ENCODE measurements around the gene NELL2. TPM values are rescaled to one million over a fixed set of nuclear protein-coding genes. Genes with fewer than 3 reads are reported as not detected.

The NELL2 gene
- total RNA-seq, 4 donors from 2014 or later, result 0.42 to 5.8 (median 3.3) TPM

DNA sequence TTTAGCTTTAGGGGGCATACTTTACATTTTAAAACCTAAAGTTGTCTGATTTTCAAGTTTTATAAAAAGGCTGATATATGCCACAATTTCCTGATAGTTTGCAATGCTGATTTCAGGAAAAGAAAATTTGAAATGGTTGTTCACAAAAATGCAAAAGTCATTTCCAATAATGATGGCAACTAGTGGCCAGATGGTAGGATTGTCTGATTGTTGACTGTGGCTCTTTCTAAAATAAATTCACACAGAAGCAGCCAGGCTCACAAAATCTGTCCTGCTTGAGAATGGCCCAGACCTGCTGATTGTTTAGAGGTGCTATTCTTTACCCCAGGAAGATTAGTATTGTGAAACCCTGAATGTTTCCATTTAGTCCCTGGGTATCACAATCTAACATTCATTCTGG lies 220.3 kb downstream of the NELL2 start:
- DNase-seq (ENCODE audit: extremely low spot score), result no peak
- no peak overlapping the region for H3K4me3 ChIP-seq
- intact Hi-C loops (cut with DNase I), result no loop called here
- peaks cover 0 to 3% (median 0%) of the 10 kb centered on the region in 4 donors for H3K9me3 ChIP-seq
- H3K36me3 ChIP-seq, result no peaks in the 10 kb centered on the region
- no peaks in the 10 kb centered on the region for H3K4me1 ChIP-seq
- no peaks in the 10 kb centered on the region for H3K27me3 ChIP-seq
- H3K27ac ChIP-seq (replicated peaks in 1 of 4), result no peak overlapping the region
- TF ChIP-seq EP300 (IDR thresholded peaks at IDR 0.05) (no peak), POLR2AphosphoS5 (IDR thresholded peaks at IDR 0.05) (no peak)
- TF ChIP-seq, protein P1, sequence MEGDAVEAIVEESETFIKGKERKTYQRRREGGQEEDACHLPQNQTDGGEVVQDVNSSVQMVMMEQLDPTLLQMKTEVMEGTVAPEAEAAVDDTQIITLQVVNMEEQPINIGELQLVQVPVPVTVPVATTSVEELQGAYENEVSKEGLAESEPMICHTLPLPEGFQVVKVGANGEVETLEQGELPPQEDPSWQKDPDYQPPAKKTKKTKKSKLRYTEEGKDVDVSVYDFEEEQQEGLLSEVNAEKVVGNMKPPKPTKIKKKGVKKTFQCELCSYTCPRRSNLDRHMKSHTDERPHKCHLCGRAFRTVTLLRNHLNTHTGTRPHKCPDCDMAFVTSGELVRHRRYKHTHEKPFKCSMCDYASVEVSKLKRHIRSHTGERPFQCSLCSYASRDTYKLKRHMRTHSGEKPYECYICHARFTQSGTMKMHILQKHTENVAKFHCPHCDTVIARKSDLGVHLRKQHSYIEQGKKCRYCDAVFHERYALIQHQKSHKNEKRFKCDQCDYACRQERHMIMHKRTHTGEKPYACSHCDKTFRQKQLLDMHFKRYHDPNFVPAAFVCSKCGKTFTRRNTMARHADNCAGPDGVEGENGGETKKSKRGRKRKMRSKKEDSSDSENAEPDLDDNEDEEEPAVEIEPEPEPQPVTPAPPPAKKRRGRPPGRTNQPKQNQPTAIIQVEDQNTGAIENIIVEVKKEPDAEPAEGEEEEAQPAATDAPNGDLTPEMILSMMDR (IDR thresholded peaks at IDR 0.05), result no peak

DNA sequence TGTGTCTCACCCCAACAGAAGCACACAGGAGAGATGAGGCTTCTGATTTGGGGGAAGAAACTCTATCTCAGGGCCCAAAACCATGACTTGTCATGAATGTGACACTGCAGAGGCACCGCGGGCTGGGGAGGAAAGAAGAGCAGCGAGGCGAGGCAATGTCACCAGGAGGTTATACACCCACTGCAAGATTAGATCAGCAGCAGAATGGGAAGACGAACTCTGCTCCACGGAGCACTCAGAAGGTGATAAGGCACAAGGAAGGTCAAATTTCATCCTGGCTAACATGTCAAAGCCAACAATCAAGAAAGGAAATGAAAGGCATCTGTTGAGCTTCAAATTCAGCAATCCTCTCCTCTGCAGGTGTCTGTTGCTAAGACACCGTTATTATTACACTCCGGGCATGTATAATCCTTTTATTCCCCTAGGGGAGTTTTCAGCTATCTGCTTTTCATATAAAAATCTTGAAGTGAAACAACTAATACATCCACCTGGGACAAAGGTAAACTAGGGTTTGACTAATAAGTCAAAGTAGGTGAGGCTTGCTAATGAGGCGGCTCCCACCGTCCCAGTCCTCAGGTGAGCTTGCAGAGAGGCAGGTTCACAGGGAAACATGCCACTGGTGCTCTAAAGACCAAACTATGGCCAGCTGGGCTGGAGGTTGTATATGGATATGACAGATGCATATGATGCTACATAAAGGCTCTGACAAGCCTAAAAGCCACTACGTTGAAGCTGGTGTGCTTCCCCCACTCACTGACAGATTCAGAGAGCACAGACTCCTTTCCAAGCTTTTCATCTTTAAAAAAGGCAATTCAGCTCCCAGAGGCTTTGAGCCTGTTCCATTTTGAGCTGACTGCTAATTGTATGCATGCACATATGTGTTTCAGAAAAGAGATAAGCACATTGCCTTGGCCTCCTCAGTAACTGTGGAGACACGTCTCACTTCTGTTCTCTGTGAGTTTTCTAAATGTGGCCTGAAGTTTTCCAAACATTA lies 221.2 kb downstream of the NELL2 start:
- no peaks in the 10 kb centered on the region for H3K36me3 ChIP-seq
- 51% methylated on average over 12 of the region's 12 CpGs for WGBS
- intact Hi-C loops (cut with DNase I), result no loop called here
- TF ChIP-seq POLR2A (IDR thresholded peaks at IDR 0.05; ENCODE audit: low read depth) (no peak), EP300 (IDR thresholded peaks at IDR 0.05) (no peak), POLR2AphosphoS5 (IDR thresholded peaks at IDR 0.05) (no peak)
- TF ChIP-seq, protein P1 (IDR thresholded peaks at IDR 0.05), result no peak
- peaks cover 0 to 3% (median 0%) of the 10 kb centered on the region in 4 donors for H3K9me3 ChIP-seq
- H3K4me3 ChIP-seq, result no peak overlapping the region
- no peaks in the 10 kb centered on the region for H3K27me3 ChIP-seq
- no peak overlapping the region for H3K27ac ChIP-seq (replicated peaks in 1 of 4)
- no peaks in the 10 kb centered on the region for H3K4me1 ChIP-seq
- DNase-seq (ENCODE audit: extremely low spot score), result no peak

DNA sequence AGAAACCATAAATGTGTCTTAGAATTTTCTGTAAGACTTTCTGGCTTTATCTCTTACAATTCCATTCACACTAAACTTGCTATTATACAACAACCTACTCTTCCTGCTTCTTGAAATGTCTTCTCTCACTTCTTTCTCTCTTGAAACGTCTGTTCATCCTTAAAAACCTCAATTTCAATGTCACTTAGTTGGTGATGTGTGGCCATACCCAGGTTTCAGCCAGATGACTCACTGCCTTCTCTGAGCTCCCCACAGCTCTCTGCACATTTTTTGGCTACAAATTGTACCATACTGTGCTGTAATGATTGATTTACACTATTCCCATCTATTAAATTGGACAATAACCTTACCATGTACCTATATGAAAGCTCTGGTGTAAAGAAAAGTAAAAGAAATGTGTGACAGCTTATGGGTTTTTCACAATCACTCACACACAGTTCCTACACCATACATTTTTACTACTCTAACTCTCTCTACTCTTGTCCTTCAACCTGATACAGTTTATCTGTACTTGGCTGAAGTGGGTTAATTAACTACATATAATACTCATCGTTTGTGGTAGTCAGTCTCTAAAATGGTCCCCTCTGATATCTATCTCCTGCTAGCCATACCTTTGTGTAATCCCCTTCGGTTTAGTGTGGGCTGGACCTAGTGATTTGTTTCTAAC lies 222.1 kb downstream of the NELL2 start:
- 73% methylated on average over 3 of the region's 3 CpGs for WGBS

DNA sequence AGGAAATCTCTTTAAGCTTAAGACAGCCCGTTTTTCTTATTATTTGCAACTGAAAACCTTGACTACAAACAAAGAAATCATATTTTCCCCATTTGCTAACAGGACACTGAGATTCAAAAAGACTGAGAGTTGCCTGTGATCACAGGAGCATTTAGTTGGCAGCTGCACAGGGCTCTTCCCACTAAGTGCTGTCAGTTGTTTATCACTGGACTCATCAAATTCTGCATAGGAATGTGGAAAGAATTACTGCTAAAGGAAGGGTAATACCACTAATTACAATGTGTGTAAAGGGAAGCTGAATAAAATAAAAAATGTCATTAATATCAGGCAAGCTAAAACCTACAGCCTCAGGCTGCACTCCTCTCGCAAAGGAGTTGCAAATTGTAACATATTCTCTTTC lies 226.4 kb downstream of the NELL2 start:
- no peaks in the 10 kb centered on the region for H3K36me3 ChIP-seq
- no peaks in the 10 kb centered on the region for H3K4me1 ChIP-seq
- no peak overlapping the region for H3K27ac ChIP-seq (replicated peaks in 1 of 4)
- 63% methylated on average over 2 of the region's 2 CpGs for WGBS
- no peaks in the 10 kb centered on the region for H3K27me3 ChIP-seq
- H3K4me3 ChIP-seq, result no peak overlapping the region
- intact Hi-C loops (cut with DNase I), result no loop called here
- H3K9me3 ChIP-seq, result no peaks in the 10 kb centered on the region
- no peak for DNase-seq (ENCODE audit: extremely low spot score)
- TF ChIP-seq POLR2A (IDR thresholded peaks at IDR 0.05; ENCODE audit: low read depth), result no peak
- TF ChIP-seq, protein P1 (IDR thresholded peaks at IDR 0.05), result no peak

More for the DNA sequence above, 222.1 kb downstream of the NELL2 start:
- no peak for DNase-seq (ENCODE audit: extremely low spot score)
- Histone ChIP-seq H3K27ac (replicated peaks in 1 of 4) (no peak overlapping the region), H3K27me3 (no peaks in the 10 kb centered on the region), H3K4me3 (no peak overlapping the region), H3K9me3 (peaks cover 0 to 3% (median 0%) of the 10 kb centered on the region in 4 donors), H3K4me1 (no peaks in the 10 kb centered on the region), H3K36me3 (no peaks in the 10 kb centered on the region)
- TF ChIP-seq POLR2A (IDR thresholded peaks at IDR 0.05; ENCODE audit: low read depth), result no peak
- no peak for TF ChIP-seq EP300 (IDR thresholded peaks at IDR 0.05)
- TF ChIP-seq, protein P1 (IDR thresholded peaks at IDR 0.05), result no peak
- no peak for TF ChIP-seq POLR2AphosphoS5 (IDR thresholded peaks at IDR 0.05)
- intact Hi-C loops (cut with DNase I), result no loop called here

Data from esophagus muscularis mucosa (tissue), 4 donors.